HG03060 (cell line): ENCODE results near the gene NAT16.

Source experiments
- ATAC-seq: cut with Tn5 transposase; IDR thresholded peaks from one replicate; pipeline ENCODE4 v1.9.1; 2021; ENCODE audit warnings: low read depth, moderate number of reproducible peaks; ENCODE audit not compliant: unreplicated experiment

NAT16 gene

DNA sequence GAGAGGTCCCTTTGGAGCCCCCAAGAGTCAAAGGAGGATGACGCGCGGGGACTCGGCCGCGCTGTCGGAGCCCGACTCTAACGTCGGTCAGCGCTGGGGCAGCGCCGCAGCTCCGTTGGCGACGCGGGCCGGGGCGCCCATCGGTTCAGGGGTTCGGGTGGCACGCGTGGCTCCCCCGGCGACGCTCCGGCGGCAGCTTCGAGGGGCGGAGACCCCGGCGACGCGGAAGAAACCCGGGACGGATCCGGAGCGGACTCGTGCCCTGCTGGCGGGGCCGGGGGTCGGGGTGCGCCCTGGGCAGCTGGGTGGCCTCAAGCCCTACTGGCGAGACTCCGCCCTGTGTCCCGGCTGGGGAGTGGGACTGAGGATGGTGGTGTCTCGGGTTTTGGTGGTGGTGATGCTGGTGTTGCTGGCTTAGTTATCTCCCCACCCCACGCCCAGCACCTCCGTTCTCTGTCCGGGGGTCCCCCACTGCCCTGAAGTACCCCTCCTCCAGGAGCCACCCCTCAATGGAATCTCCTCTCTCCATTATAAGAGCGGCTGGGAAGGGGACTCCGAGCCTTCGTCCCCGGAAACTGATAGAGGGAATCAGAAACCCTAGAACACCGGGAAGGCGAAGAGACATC lies at the start of gene NAT16:
NAT16 (minus strand) TSS at position 164 of the 626 bp plus-strand sequence. CDS start 5,486 bp downstream, outside the sequence.
- ATAC-seq: no peak

- ATAC-seq: no peak
Observed at GRCh38 chr7:101226721-101227120, 46.6 kb upstream of the NAT16 start.

DNA sequence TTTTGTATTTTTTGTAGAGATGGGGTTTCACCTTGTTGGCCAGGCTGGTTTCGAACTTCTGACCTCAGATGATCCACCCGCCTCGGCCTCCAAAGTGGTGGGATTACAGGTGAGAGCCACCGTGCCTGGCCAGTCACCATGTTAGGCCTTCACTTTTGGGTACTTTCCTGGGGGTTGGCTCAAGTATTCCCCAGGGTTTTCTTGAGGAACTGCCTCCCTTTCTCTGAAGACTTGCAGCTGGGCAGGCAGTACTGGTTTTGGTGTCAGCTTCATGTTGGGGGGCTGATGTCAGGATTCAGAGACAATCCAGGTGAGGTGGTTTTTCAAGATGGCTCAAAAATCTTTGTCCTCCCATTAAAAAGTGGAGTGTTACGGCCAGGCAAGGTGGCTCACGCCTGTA lies 45.6 kb upstream of the NAT16 start:
- no peak for ATAC-seq

DNA sequence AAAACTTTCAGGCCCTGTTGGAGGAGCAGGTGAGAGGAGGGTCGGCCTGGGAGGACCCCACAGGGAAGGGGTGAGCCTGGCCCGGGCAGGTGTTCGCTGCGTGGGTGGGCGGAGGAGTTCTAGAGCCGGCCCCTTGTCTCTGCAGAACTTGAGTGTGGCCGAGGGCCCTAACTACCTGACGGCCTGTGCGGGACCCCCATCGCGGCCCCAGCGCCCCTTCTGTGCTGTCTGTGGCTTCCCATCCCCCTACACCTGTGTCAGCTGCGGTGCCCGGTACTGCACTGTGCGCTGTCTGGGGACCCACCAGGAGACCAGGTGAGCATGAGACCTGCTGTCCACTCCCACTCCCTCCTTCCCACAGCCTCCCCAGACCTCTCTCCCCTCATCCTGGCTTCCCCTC lies 43.4 kb upstream of the NAT16 start:
- no peak for ATAC-seq

- ATAC-seq: no peak
Observed at GRCh38 chr7:101222275-101222830, 42.3 kb upstream of the NAT16 start.

DNA sequence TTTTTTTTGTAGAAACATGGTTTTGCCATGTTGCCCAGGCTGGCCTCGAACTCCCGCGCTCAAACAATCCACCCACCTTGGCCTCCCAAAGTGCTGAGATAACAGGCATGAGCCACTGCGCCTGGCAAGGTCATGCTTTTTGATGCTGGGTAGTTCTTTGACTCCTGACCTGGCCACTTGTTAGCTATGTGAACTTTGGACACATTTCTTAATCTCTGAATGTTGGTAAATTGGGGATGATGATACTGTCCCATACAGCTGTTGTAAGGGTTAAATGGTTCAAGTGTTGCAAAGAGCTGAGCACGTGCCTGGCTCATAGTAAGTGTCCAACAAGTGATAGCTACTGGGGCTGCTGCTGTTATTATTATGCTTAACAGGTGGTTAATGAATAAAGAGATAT lies 40.2 kb upstream of the NAT16 start:
- no peak for ATAC-seq

DNA sequence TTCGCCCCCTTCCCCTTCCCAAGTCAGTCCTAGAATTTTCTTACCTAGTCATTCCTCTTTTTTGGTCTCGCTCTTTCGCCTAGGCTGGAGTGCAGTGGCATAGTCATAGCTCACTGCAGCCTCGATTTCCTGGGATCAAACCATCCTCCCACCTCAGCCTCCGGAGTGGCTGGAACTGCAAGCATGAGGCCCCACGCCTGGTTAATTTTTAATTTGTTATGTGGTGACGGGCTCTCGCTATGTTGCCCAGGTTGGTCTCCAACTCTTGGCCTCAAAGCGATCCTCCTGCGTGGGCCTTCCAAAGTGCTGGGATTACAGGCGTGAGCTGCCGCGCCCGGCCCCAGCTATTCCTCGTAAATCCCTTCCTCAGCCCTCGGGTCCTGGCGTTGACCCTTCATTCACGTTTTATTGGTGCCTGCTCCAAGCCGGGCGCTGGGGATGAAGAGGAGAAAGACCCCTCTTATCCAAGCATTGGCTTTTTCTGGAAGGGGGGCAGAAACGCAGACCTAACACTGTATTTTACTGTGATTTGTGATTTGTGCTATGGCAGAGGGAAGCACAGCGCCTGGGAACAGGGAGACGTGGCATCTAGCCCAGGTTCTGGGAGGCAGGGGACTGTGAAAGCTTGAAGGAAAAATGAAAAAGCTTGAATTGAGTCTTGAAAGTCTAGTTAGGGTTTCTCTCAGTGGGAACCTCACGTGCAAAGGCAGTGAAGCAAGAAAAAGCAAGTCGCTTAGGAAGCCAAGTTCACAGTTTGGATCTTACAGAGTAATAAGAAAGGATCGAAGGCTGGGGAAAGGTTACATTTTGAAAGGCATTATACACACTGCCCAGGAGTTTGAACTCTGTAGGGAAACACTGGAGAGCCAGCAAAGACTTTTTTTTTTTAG lies 38.4 kb upstream of the NAT16 start:
- ATAC-seq: no peak

GRCh38 chr7:101217388-101218235 lies 37.5 kb upstream of the NAT16 start, which contains the start of the genes PLOD3 and ZNHIT1:
PLOD3 (minus strand) TSS chr7:101217581; CDS start chr7:101217274, 307 bp downstream.
ZNHIT1 (plus strand) TSS chr7:101218165; CDS start chr7:101218196, 31 bp downstream.
- ATAC-seq: peak; percentile 71

- ATAC-seq: no peak
Observed at GRCh38 chr7:101216860-101217387, 36.8 kb upstream of the NAT16 start.

GRCh38 chr7:101216001-101216859 lies 36.1 kb upstream of the NAT16 start:
- no peak for ATAC-seq

- ATAC-seq: no peak
Observed at GRCh38 chr7:101212014-101212413, 31.9 kb upstream of the NAT16 start.

DNA sequence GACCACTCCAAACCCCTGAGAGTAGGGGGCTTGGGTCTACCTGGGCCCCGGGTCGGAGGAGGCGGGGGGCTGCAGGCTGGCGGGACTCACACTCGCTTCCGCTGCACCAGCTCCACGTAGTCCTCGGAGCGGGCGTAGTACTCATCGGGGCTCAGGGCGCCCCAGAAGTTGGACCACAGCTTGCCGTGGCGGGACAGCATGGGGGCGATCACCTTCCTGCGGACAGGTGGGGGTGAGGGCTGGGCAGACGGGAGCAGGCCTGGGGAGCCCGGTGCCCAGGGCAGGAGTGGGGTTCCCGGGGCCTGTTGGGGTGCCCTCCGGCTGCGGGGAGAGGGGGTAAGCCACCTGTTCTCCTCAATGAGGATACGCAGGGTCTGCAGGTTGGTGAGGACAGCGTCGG lies 31.4 kb upstream of the NAT16 start:
- ATAC-seq: no peak

DNA sequence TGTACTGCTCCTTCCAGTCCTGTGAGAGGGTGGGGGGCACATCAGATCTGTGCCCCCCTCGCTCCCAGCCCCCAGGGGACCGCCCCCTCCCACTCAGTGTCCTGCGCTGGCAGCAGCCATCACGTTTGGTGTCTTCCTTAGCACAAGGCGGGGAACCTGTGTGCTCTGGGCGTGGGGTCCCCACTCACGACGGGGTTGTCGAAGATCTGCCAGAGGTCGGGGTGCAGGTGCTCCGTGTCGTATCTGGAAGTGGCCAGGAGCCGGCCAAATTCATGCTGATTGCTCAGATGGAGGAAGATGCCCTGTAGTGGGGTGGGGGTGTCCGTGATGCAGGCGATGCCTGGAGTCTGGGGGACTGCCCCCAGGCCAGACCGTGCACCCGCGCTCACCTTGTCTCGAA lies 30.1 kb upstream of the NAT16 start:
- no peak for ATAC-seq

DNA sequence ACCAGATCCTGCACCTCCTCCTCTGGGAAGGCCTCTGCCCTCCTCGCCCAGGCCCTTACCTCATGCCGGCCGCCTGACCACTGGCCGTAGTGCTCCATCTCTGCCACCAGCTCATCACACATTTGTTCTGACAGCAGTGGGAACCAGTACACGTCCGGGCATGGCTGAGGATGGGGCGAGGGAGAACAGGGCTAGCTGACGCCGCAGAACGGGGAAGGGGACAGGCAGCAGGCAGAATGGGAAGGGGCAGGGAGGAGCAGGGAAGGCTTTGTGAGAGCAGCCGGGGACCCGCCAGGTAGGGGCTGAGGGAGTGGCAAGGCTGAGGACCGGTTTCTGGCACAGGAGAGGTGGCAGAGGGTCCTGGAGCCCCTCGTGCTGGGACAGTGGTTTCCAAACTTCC lies 28.7 kb upstream of the NAT16 start:
- ATAC-seq: no peak

GRCh38 chr7:101207459-101207858 lies 27.4 kb upstream of the NAT16 start:
- ATAC-seq: no peak

DNA sequence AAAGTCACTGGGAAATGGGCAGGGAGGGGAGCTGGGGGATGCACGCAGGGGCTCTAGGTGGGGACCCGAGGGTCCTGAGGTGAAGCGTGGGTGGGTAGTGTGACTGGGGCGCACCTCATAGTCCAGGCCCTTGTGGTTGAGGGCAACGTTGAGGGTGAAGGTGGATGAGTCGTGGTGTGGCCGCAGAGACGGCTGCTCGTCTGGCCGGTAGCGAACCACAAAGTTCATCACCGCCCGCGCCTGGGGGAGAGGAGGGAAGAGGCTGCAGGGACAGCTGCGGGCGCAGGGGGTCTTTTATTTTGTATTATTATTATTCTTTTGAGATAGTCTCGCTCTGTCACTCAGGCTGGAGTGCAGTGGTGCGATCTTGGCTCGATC lies 26.6 kb upstream of the NAT16 start:
- no peak for ATAC-seq

DNA sequence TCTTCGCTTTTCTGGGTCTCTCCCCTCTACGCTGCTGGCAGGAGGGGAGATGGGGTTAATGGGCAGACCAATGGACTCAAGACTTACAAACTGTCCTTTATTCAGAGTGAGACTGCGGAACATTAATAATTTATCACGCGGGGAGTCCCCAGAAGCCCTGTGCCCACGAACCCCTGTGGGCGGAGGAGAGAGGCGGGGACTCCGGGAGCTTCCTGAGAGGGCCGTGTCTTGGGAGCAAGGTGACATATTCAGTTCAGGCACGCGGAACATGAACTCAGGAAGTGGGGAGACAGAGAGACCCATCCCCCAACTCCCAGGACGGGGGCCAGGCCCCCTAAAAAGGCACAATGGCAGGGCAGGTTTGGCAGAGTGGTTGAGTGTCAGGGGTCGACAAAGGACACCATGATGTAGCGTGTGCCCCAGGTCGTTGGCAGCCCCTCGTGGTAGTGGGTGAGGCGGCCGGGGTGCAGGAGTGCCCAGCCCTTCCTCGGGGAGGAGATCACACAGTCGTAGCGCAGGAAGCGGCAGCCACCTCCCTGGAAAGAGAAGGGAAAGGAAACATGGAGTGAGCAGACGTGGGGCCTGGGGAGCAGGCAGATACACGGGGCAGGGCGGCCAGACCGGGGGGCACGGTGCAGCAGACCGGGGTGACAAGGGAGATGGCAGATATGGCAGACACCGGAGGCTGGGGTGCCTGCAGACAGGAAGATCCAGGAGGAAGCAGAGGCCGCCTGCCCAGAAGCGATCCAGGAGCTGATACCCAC lies 26.0 kb upstream of the NAT16 start:
- ATAC-seq: no peak
